ENCODE data around the gene IFNA13.
"Not testable (repeated sequence)": the region's sequence is repeated elsewhere in the genome, so short reads cannot be mapped to it uniquely, and the experiment has no call there.

IFNA13 gene

GRCh38 chr9:21383627-21384026 is 15.8 kb upstream of the IFNA13 start:
- Mint-ChIP-seq H3K27me3 (peaks cover 32% of the 10 kb centered on the region), H3K36me3 (no peaks in the 10 kb centered on the region), H3K4me1 (peaks cover 11% of the 10 kb centered on the region)

GRCh38 chr9:21381448-21382339 is 13.8 kb upstream of the IFNA13 start:
- H3K4me3 Mint-ChIP-seq = no peak overlapping the region
- peak overlapping the region; percentile 35 for H3K27ac Mint-ChIP-seq
- peaks cover 11% of the 10 kb centered on the region for H3K4me1 Mint-ChIP-seq
- H3K36me3 Mint-ChIP-seq = no peaks in the 10 kb centered on the region
- peaks cover 33% of the 10 kb centered on the region for H3K27me3 Mint-ChIP-seq
- no peaks in the 10 kb centered on the region for H3K9me3 Mint-ChIP-seq

More at GRCh38 chr9:21383627-21384026, 15.8 kb upstream of the IFNA13 start:
- H3K4me3 Mint-ChIP-seq = no peak overlapping the region
- peak overlapping the region; percentile 20 for H3K27ac Mint-ChIP-seq
- H3K9me3 Mint-ChIP-seq = no peaks in the 10 kb centered on the region

GRCh38 chr9:21371467-21371866 is 3.6 kb upstream of the IFNA13 start:
- H3K27me3 Mint-ChIP-seq = peaks cover 18% of the 10 kb centered on the region

GRCh38 chr9:21367169-21367568 is 688 bp downstream of the IFNA13 start:
- H3K27ac Mint-ChIP-seq, H3K4me1 Mint-ChIP-seq, H3K36me3 Mint-ChIP-seq, H3K9me3 Mint-ChIP-seq, H3K4me3 Mint-ChIP-seq: not testable (repeated sequence)
- H3K27me3 Mint-ChIP-seq = peaks cover 11% of the 10 kb centered on the region

More at GRCh38 chr9:21371467-21371866, 3.6 kb upstream of the IFNA13 start:
- not testable (repeated sequence) for H3K36me3 Mint-ChIP-seq, H3K27ac Mint-ChIP-seq, H3K4me1 Mint-ChIP-seq, H3K4me3 Mint-ChIP-seq
- H3K9me3 Mint-ChIP-seq = peaks cover 10% of the 10 kb centered on the region

GRCh38 chr9:21362287-21362686 is 5.6 kb downstream of the IFNA13 start:
- peaks cover under 1% of the 10 kb centered on the region for H3K36me3 Mint-ChIP-seq
- peaks cover 5% of the 10 kb centered on the region for H3K27me3 Mint-ChIP-seq
- no peak overlapping the region for H3K27ac Mint-ChIP-seq
- no peak overlapping the region for H3K4me3 Mint-ChIP-seq
- no peaks in the 10 kb centered on the region for H3K9me3 Mint-ChIP-seq
- H3K4me1 Mint-ChIP-seq = peaks cover 16% of the 10 kb centered on the region

GRCh38 chr9:21357479-21358460 is 10.1 kb downstream of the IFNA13 start:
- peaks cover 4% of the 10 kb centered on the region for H3K36me3 Mint-ChIP-seq
- H3K4me1 Mint-ChIP-seq = peaks cover 21% of the 10 kb centered on the region
- H3K9me3 Mint-ChIP-seq = peaks cover 6% of the 10 kb centered on the region
- peak overlapping the region; percentile 88 for H3K27ac Mint-ChIP-seq
- peaks cover 4% of the 10 kb centered on the region for H3K27me3 Mint-ChIP-seq
- peak overlapping the region; percentile 83 for H3K4me3 Mint-ChIP-seq

GRCh38 chr9:21350787-21351186 is 17.1 kb downstream of the IFNA13 start, which contains the start of gene IFNA6:
Gene IFNA6 (minus strand): TSS chr9:21350887. CDS start chr9:21350887, 0 bp downstream.
- Mint-ChIP-seq H3K4me1 (no peaks in the 10 kb centered on the region), H3K9me3 (peaks cover 6% of the 10 kb centered on the region), H3K27ac (no peak within 1 kb of the TSS), H3K4me3 (no peak within 1 kb of the TSS), H3K27me3 (peaks cover 7% of the 10 kb centered on the region), H3K36me3 (peaks cover 3% of the 10 kb centered on the region)

- H3K27me3 Mint-ChIP-seq = peaks cover 7% of the 10 kb centered on the region
- H3K4me3 Mint-ChIP-seq = no peak overlapping the region
- no peaks in the 10 kb centered on the region for H3K4me1 Mint-ChIP-seq
- H3K27ac Mint-ChIP-seq = no peak overlapping the region
- peaks cover under 1% of the 10 kb centered on the region for H3K36me3 Mint-ChIP-seq
- H3K9me3 Mint-ChIP-seq = no peaks in the 10 kb centered on the region
Measured at GRCh38 chr9:21348430-21348970, 19.4 kb downstream of the IFNA13 start.

- Mint-ChIP-seq H3K9me3 (no peaks in the 10 kb centered on the region), H3K36me3 (peaks cover 1% of the 10 kb centered on the region), H3K27me3 (peaks cover 10% of the 10 kb centered on the region), H3K4me1 (peaks cover 11% of the 10 kb centered on the region), H3K4me3 (no peak overlapping the region), H3K27ac (no peak overlapping the region)
Measured at GRCh38 chr9:21340735-21341134, 27.1 kb downstream of the IFNA13 start.

- Mint-ChIP-seq H3K27me3 (peaks cover 3% of the 10 kb centered on the region), H3K4me1 (peaks cover 44% of the 10 kb centered on the region), H3K36me3 (peaks cover 14% of the 10 kb centered on the region), H3K27ac (peak overlapping the region; percentile 84), H3K9me3 (peaks cover 4% of the 10 kb centered on the region), H3K4me3 (peak overlapping the region; percentile 76)
Measured at GRCh38 chr9:21336457-21336856, 31.4 kb downstream of the IFNA13 start.

GRCh38 chr9:21334701-21335632 is 32.9 kb downstream of the IFNA13 start, which contains the start of gene KLHL9:
Gene KLHL9 (minus strand): TSS chr9:21335404. CDS start chr9:21334859, 545 bp downstream.
- H3K27ac Mint-ChIP-seq = peak within 1 kb of the TSS; percentile 95
- H3K9me3 Mint-ChIP-seq = peaks cover 4% of the 10 kb centered on the region
- H3K4me1 Mint-ChIP-seq = peaks cover 59% of the 10 kb centered on the region
- peak within 1 kb of the TSS; percentile 93 for H3K4me3 Mint-ChIP-seq
- H3K27me3 Mint-ChIP-seq = no peaks in the 10 kb centered on the region
- peaks cover 14% of the 10 kb centered on the region for H3K36me3 Mint-ChIP-seq

GRCh38 chr9:21333226-21333625 is 34.6 kb downstream of the IFNA13 start:
- H3K27me3 Mint-ChIP-seq = no peaks in the 10 kb centered on the region
- H3K4me1 Mint-ChIP-seq = peaks cover 72% of the 10 kb centered on the region
- peaks cover 4% of the 10 kb centered on the region for H3K9me3 Mint-ChIP-seq
- H3K36me3 Mint-ChIP-seq = peaks cover 14% of the 10 kb centered on the region
- H3K4me3 Mint-ChIP-seq = peak overlapping the region; percentile 93
- peak overlapping the region; percentile 71 for H3K27ac Mint-ChIP-seq

- peaks cover 86% of the 10 kb centered on the region for H3K4me1 Mint-ChIP-seq
- H3K27me3 Mint-ChIP-seq = no peaks in the 10 kb centered on the region
- H3K4me3 Mint-ChIP-seq = peak overlapping the region; percentile 71
- H3K36me3 Mint-ChIP-seq = peaks cover 14% of the 10 kb centered on the region
- no peak overlapping the region for H3K27ac Mint-ChIP-seq
- H3K9me3 Mint-ChIP-seq = peaks cover 4% of the 10 kb centered on the region
Measured at GRCh38 chr9:21331676-21332402, 36.0 kb downstream of the IFNA13 start.
